ENCODE measurements around the gene ACTMAP. TPM values are rescaled to one million over a fixed set of nuclear protein-coding genes. Genes with fewer than 3 reads are reported as not detected.
A peak's percentile ranks its signal among the peaks of the same experiment; 100 is the strongest.

ACTMAP gene
- total and polyA plus RNA-seq, 2 of the 13 experiments (the other 11 are each of a cell fraction or from before 2014, with no cell fraction given) = 2.2 to 7.9 TPM

GRCh38 chr19:40718774-40719391, 31.4 kb downstream of the ACTMAP start (continued):
- 0 out of 2 replicates have a peak, but pooled peaks have one; percentile 58 for TF ChIP-seq ZNF839 (CRISPR knock-in tag; IDR thresholded peaks at IDR 0.05; ENCODE audit: borderline replicate concordance)
- TF ChIP-seq SP4 (CRISPR knock-in tag; IDR thresholded peaks at IDR 0.05) = peak; percentile 61
- 0 out of 2 replicates have a peak, but pooled peaks have one; percentile 18 for TF ChIP-seq TARDBP (CRISPR knock-in tag; IDR thresholded peaks at IDR 0.05)
- 0 out of 2 replicates have a peak, but pooled peaks have one; percentile 57 for TF ChIP-seq SMAD3 (CRISPR knock-in tag; IDR thresholded peaks at IDR 0.05)
- peak; percentile 41 for TF ChIP-seq KDM2A (CRISPR knock-in tag; IDR thresholded peaks at IDR 0.05; ENCODE audit: borderline replicate concordance, low read depth)
- TF ChIP-seq NKX3-1 (CRISPR knock-in tag; IDR thresholded peaks at IDR 0.05) = 0 out of 2 replicates have a peak, but pooled peaks have one; percentile 21
- no peak for TF ChIP-seq ZNF136 (CRISPR knock-in tag; IDR thresholded peaks at IDR 0.05; ENCODE audit: low read depth)
- no peak for TF ChIP-seq HNRNPH1 (optimal IDR thresholded peaks at IDR 0.05; ENCODE audit: low read depth, low read length)
- TF ChIP-seq ARID2 (CRISPR knock-in tag; IDR thresholded peaks at IDR 0.05; ENCODE audit: borderline replicate concordance) = no peak
- no peak for TF ChIP-seq TOE1 (CRISPR knock-in tag; IDR thresholded peaks at IDR 0.05)
- TF ChIP-seq NFIB (CRISPR knock-in tag; IDR thresholded peaks at IDR 0.05; ENCODE audit: borderline replicate concordance) = no peak
- TF ChIP-seq, protein P1, sequence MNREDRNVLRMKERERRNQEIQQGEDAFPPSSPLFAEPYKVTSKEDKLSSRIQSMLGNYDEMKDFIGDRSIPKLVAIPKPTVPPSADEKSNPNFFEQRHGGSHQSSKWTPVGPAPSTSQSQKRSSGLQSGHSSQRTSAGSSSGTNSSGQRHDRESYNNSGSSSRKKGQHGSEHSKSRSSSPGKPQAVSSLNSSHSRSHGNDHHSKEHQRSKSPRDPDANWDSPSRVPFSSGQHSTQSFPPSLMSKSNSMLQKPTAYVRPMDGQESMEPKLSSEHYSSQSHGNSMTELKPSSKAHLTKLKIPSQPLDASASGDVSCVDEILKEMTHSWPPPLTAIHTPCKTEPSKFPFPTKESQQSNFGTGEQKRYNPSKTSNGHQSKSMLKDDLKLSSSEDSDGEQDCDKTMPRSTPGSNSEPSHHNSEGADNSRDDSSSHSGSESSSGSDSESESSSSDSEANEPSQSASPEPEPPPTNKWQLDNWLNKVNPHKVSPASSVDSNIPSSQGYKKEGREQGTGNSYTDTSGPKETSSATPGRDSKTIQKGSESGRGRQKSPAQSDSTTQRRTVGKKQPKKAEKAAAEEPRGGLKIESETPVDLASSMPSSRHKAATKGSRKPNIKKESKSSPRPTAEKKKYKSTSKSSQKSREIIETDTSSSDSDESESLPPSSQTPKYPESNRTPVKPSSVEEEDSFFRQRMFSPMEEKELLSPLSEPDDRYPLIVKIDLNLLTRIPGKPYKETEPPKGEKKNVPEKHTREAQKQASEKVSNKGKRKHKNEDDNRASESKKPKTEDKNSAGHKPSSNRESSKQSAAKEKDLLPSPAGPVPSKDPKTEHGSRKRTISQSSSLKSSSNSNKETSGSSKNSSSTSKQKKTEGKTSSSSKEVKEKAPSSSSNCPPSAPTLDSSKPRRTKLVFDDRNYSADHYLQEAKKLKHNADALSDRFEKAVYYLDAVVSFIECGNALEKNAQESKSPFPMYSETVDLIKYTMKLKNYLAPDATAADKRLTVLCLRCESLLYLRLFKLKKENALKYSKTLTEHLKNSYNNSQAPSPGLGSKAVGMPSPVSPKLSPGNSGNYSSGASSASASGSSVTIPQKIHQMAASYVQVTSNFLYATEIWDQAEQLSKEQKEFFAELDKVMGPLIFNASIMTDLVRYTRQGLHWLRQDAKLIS (CRISPR knock-in tag; IDR thresholded peaks at IDR 0.05) = no peak
- no peak; the same call in 1 of the 2 replicates for TF ChIP-seq HMGXB3 (CRISPR knock-in tag; IDR thresholded peaks at IDR 0.05; ENCODE audit: borderline replicate concordance)
- TF ChIP-seq ZNF460 (CRISPR knock-in tag; IDR thresholded peaks at IDR 0.05; ENCODE audit: borderline replicate concordance) = no peak
- peak; percentile 67; the same call in 1 of the 2 replicates for TF ChIP-seq ZNF598 (CRISPR knock-in tag; IDR thresholded peaks at IDR 0.05; ENCODE audit: borderline replicate concordance)
- TF ChIP-seq, protein P2, sequence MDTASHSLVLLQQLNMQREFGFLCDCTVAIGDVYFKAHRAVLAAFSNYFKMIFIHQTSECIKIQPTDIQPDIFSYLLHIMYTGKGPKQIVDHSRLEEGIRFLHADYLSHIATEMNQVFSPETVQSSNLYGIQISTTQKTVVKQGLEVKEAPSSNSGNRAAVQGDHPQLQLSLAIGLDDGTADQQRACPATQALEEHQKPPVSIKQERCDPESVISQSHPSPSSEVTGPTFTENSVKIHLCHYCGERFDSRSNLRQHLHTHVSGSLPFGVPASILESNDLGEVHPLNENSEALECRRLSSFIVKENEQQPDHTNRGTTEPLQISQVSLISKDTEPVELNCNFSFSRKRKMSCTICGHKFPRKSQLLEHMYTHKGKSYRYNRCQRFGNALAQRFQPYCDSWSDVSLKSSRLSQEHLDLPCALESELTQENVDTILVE (CRISPR knock-in tag; IDR thresholded peaks at IDR 0.05) = peak; percentile 26; the same call in 1 of the 2 replicates
- TF ChIP-seq KLF12 (CRISPR knock-in tag; IDR thresholded peaks at IDR 0.05; ENCODE audit: borderline replicate concordance) = peak; percentile 77; the same call in 1 of the 2 replicates
- no peak for TF ChIP-seq NFE2L1 (CRISPR knock-in tag; IDR thresholded peaks at IDR 0.05; ENCODE audit: borderline replicate concordance)
- no peak for TF ChIP-seq CC2D1A (CRISPR knock-in tag; IDR thresholded peaks at IDR 0.05)
- no peak for TF ChIP-seq SYNCRIP (IDR thresholded peaks at IDR 0.05; ENCODE audit: insufficient read depth, low read depth, low read length)
